GM12878 (cell line): ENCODE measurements around the gene CHAF1A. TPM values are rescaled to one million over a fixed set of nuclear protein-coding genes. Genes with fewer than 3 reads are reported as not detected.

Source experiments
- ATAC-seq: fragments of 200-7000 bp; cut with Tn5 transposase; 3 replicates; pipeline ENCODE4 v1.9.1; 2020; ENCODE audit warnings: mild to moderate bottlenecking, moderate library complexity
- BruUV-seq: library from RNA; stranded (reverse); fragments of 400-500 nt; replicated peaks from 2 replicates; lab custom pipeline; 2021; lab: Mats Ljungman, UMichigan
- CTCF ChIA-PET: fragments of 300-600 bp; sonication (Branson Sonifier 250); formaldehyde crosslinking; extraction: SDS; loops from one replicate; lab custom pipeline; 2021; ENCODE audit warnings: inconsistent platforms; lab: Yijun Ruan, JAX
- POLR2A ChIA-PET: fragments of 350-600 bp; formaldehyde crosslinking; extraction: SDS; loops from one replicate; lab custom pipeline; 2021; ENCODE audit warnings: inconsistent platforms; lab: Charles Lee
- RAD21 ChIA-PET: fragments of 300-600 bp; sonication (Branson Sonifier 250); formaldehyde crosslinking; loops from one replicate; lab custom pipeline; 2023; ENCODE audit warnings: antibody characterized with exemption; ENCODE audit not compliant: unreplicated experiment; lab: Charles Lee
- SMC1A ChIA-PET: fragments of 300-600 bp; sonication (Branson Sonifier 250); formaldehyde crosslinking; loops from one replicate; lab custom pipeline; 2023; ENCODE audit not compliant: unreplicated experiment, uncharacterized antibody; lab: Charles Lee
- DNase-seq: peaks from one replicate; pipeline ENCODE4 v3.0.0-alpha.2; 2011; ENCODE audit warnings: low read depth, low spot score
- FAIRE-seq: peaks from 3 replicates; lab custom pipeline; 2011; peaks lifted over from hg19 to GRCh38; lab: Jason Lieb, UNC
- H2AFZ ChIP-seq: 2 replicates; pipeline ENCODE4 v1.6.0; 2011; ENCODE audit warnings: low read depth, low read length, control low read depth; ENCODE audit not compliant: control insufficient read depth
- H3K27ac ChIP-seq: 2 replicates; pipeline ENCODE4 v1.5.1; 2011; ENCODE audit warnings: control low read depth; ENCODE audit not compliant: control insufficient read depth, insufficient read depth
- H3K27me3 ChIP-seq, 2 experiments: replicated peaks in 1 of 2; 2 replicates each; pipeline versions ENCODE4 v1.6.0 to v1.6.1; 2011; ENCODE audit warnings: low read length in 1 of 2; ENCODE audit not compliant: control insufficient read depth in 2 of 2, insufficient read depth in 2 of 2
- H3K36me3 ChIP-seq, 2 experiments: 2 replicates each; pipeline ENCODE4 v1.5.1; 2011; ENCODE audit warnings: low read length in 1 of 2; ENCODE audit not compliant: control insufficient read depth in 2 of 2, insufficient read depth in 2 of 2
- H3K4me1 ChIP-seq: 2 replicates; pipeline ENCODE4 v1.6.1; 2011; ENCODE audit warnings: mild to moderate bottlenecking, low read length, moderate library complexity, mixed read lengths; ENCODE audit not compliant: control insufficient read depth, insufficient read depth
- H3K4me2 ChIP-seq: 2 replicates; pipeline ENCODE4 v1.6.0; 2011; ENCODE audit warnings: control low read depth; ENCODE audit not compliant: control insufficient read depth, insufficient read depth
- H3K4me3 ChIP-seq: fragments of 200-600 bp; sonication (generic); 2 replicates; pipeline ENCODE4 v1.5.1; 2016
- H3K79me2 ChIP-seq: 2 replicates; pipeline ENCODE4 v1.6.0; 2011; ENCODE audit warnings: low read length; ENCODE audit not compliant: control insufficient read depth, insufficient read depth
- H3K9ac ChIP-seq: 2 replicates; pipeline ENCODE4 v1.8.0; 2011; ENCODE audit warnings: low read length, control low read depth, mixed read lengths; ENCODE audit not compliant: control insufficient read depth, insufficient read depth
- H3K9me3 ChIP-seq: replicated peaks from 3 replicates; pipeline ENCODE4 v1.5.1; 2011; ENCODE audit warnings: mild to moderate bottlenecking, low read length; ENCODE audit not compliant: control insufficient read depth, insufficient read depth
- H4K20me1 ChIP-seq: 2 replicates; pipeline ENCODE4 v1.6.0; 2011; ENCODE audit not compliant: control insufficient read depth, insufficient read depth
- EP300 ChIP-seq, 2 experiments: fragments of 150-350 bp in 1 of 2; IDR thresholded peaks; 2 replicates each; pipeline ENCODE4 v1.6.1; 2011 to 2012; ENCODE audit warnings: low read depth in 2 of 2, low read length in 2 of 2, borderline replicate concordance in 1 of 2, improper control_type of control experiment in 1 of 2, inconsistent platforms in 1 of 2; ENCODE audit not compliant: control insufficient read depth in 1 of 2
- FOS ChIP-seq: IDR thresholded peaks from 3 replicates; pipeline ENCODE4 v1.6.1; 2011; ENCODE audit warnings: borderline replicate concordance; ENCODE audit not compliant: insufficient read length; ENCODE audit errors: extremely low read depth
- HDGF ChIP-seq: fragments of 450-650 bp; IDR thresholded peaks from 2 replicates; pipeline ENCODE4 v1.6.1; 2016; ENCODE audit warnings: antibody characterized with exemption
- IKZF2 ChIP-seq, 2 experiments: fragments of 450-650 bp; IDR thresholded peaks; 2 replicates each; pipeline ENCODE4 v1.6.1; 2017; ENCODE audit warnings: mild to moderate bottlenecking in 2 of 2, moderate library complexity in 2 of 2
- NRF1 ChIP-seq: conservative IDR thresholded peaks from 2 replicates; pipeline ENCODE4 v1.6.1; 2011; ENCODE audit warnings: mild to moderate bottlenecking, low read depth, low read length, improper control_type of control experiment
- POLR2A ChIP-seq: IDR thresholded peaks from 2 replicates; pipeline ENCODE4 v1.6.1; 2011; ENCODE audit warnings: low read depth, mild to moderate bottlenecking, low read length
- RAD51 ChIP-seq: fragments of 450-650 bp; IDR thresholded peaks from 2 replicates; pipeline ENCODE4 v1.6.1; 2016; ENCODE audit warnings: moderate library complexity, mild to moderate bottlenecking, inconsistent platforms
- RFX5 ChIP-seq: IDR thresholded peaks from 2 replicates; pipeline ENCODE4 v1.6.1; 2011; ENCODE audit warnings: low read depth, low read length, improper control_type of control experiment
- STAT3 ChIP-seq: IDR thresholded peaks from 2 replicates; pipeline ENCODE4 v1.6.1; 2011; ENCODE audit warnings: low read depth, low read length, improper control_type of control experiment
- SUZ12 ChIP-seq: fragments of 200-600 bp; sonication (generic); IDR thresholded peaks from one replicate; pipeline ENCODE4 v1.6.1; 2018; ENCODE audit warnings: antibody characterized with exemption, mild to moderate bottlenecking; ENCODE audit not compliant: unreplicated experiment
- TCF7 ChIP-seq: IDR thresholded peaks from 2 replicates; pipeline ENCODE4 v1.6.1; 2014; ENCODE audit warnings: antibody characterized with exemption, borderline replicate concordance
- ZNF217 ChIP-seq: fragments of 450-650 bp; IDR thresholded peaks from 2 replicates; pipeline ENCODE4 v1.6.1; 2017; ENCODE audit warnings: antibody characterized with exemption, mild to moderate bottlenecking
- ZZZ3 ChIP-seq: IDR thresholded peaks from 2 replicates; pipeline ENCODE4 v1.6.1; 2011; ENCODE audit warnings: low read depth; ENCODE audit not compliant: control insufficient read depth, insufficient read length
- WGBS: methylation state at CpG from one replicate; pipeline ENCODE4 v1.1.6; 2016; ENCODE audit warnings: low lambda C conversion rate; ENCODE audit not compliant: insufficient replicate concordance, insufficient coverage; ENCODE audit errors: missing lambda C conversion rate; 5-methylcytosine and 5-hydroxymethylcytosine counted together
- in situ Hi-C: fragments of 300-500 bp; cut with MboI; formaldehyde crosslinking; loops from 9 replicates; pipeline ENCODE4 v1.14.3; 2018; ENCODE audit warnings: mixed read lengths
- intact Hi-C: fragments of 100-400 bp; cut with micrococcal nuclease; formaldehyde crosslinking; loops from one replicate; pipeline ENCODE4 v1.14.2; 2022; ENCODE audit not compliant: unreplicated experiment
- polyA plus RNA-seq, 11 experiments: library from polyadenylated mRNA; depleted of rRNA in 4 of 11; unstranded in 6 of 11; stranded (reverse) in 5 of 11; fragments of >200 nt; fragmentation: Nextera tagmentation in 4 of 11; fragmentation: Illumina TruSeq in 1 of 11; extraction: Ambion mirVana in 4 of 11; extraction: Trizol in 1 of 11; gene quantifications; 1 replicate in 1 of 11; 2 replicates in 10 of 11; pipeline versions ENCODE4 v1.2.1 to v1.2.3, GENCODE V29; 2011 to 2016; ENCODE audit warnings: inconsistent platforms in 2 of 11, missing spikeins in 2 of 11, low read depth in 1 of 11
- total RNA-seq, 4 experiments: library from RNA; depleted of rRNA in 3 of 4; stranded (reverse); fragments of >200 nt in 3 of 4; fragmentation: Illumina TruSeq in 1 of 4; extraction: Trizol in 1 of 4; gene quantifications; 2 replicates each; pipeline versions ENCODE4 v1.2.1 to v1.2.3, GENCODE V29; 2013 to 2021
- TF ChIP-seq, protein P1 (sequence below): fragments of 450-650 bp; formaldehyde crosslinking; IDR thresholded peaks from 2 replicates; pipeline ENCODE4 v1.5.0; 2022; ENCODE audit warnings: mild to moderate bottlenecking, missing genetic modification characterization

Gene CHAF1A
- total and polyA plus RNA-seq, 10 of the 15 experiments (the other 5 are each of a cell fraction or from before 2014, with no cell fraction given): 1.3 to 69.1 (median 34.2) TPM

- Histone ChIP-seq H3K9me3 (no peaks in the 10 kb centered on the region), H3K4me1 (no peaks in the 10 kb centered on the region), H3K4me2 (no peak overlapping the region), H3K36me3 (peaks cover 2 to 9% of the 10 kb centered on the region in 2 experiments; a peak in 3 of 4 replicates), H3K9ac (no peak overlapping the region), H2AFZ (no peak overlapping the region), H4K20me1 (no peaks in the 10 kb centered on the region), H3K4me3 (no peak overlapping the region), H3K79me2 (no peaks in the 10 kb centered on the region), H3K27me3 (no peaks in the 10 kb centered on the region), H3K27ac (no peak overlapping the region)
- DNase-seq (no peak), FAIRE-seq (no peak), ATAC-seq (no peak)
- ChIA-PET RAD21 (no interaction called here), SMC1A (no interaction called here), POLR2A (interaction anchor here (1.1 kb wide), 1 partner anchor 11 kb away, joined by 3 read pairs; no protein-coding TSS in a partner anchor), CTCF (interaction anchor here (1.1 to 3.8 kb wide), 4 partner anchors 11 to 87 kb away, joined by 3 to 78 read pairs (median 30); partner anchors contain the start of gene MPND)
- BruUV-seq: no TSS peak
- in situ Hi-C loops: loop anchor here (5.0 kb wide), 1 partner anchor 87 kb away; no protein-coding TSS in a partner anchor
- TF ChIP-seq ZZZ3 (no peak), POLR2A (0 out of 2 replicates have a peak, but pooled peaks have one; percentile 35)
- 95% methylated on average over 12 of the region's 12 CpGs for WGBS
- intact Hi-C loops: no loop called here
Observed at GRCh38 chr19:4354282-4354681, 48.2 kb upstream of the CHAF1A start.

GRCh38 chr19:4354897-4355296 lies 47.5 kb upstream of the CHAF1A start:
- peaks cover 6 to 13% of the 10 kb centered on the region in 2 experiments; a peak in 3 of 4 replicates for H3K36me3 ChIP-seq
- ChIA-PET SMC1A (no interaction called here), POLR2A (interaction anchor here (0.6 to 1.1 kb wide), 3 partner anchors 11 to 1151 kb away, joined by 3 read pairs; no protein-coding TSS in a partner anchor), RAD21 (no interaction called here), CTCF (interaction anchor here (1.1 to 3.8 kb wide), 3 partner anchors 12 to 87 kb away, joined by 3 to 78 read pairs (median 58); partner anchors contain the start of gene MPND)
- no peaks in the 10 kb centered on the region for H3K27me3 ChIP-seq
- DNase-seq (no peak), FAIRE-seq (no peak), ATAC-seq (no peak)
- 93% methylated on average over 11 of the region's 17 CpGs for WGBS
- H3K9me3 ChIP-seq: no peaks in the 10 kb centered on the region
- BruUV-seq: no TSS peak
- H3K27ac ChIP-seq: no peak overlapping the region
- H3K9ac ChIP-seq: no peak overlapping the region
- no peak overlapping the region for H2AFZ ChIP-seq
- no peak overlapping the region for H3K4me3 ChIP-seq
- no peaks in the 10 kb centered on the region for H4K20me1 ChIP-seq
- in situ Hi-C loops: loop anchor here (5.0 kb wide), 1 partner anchor 88 kb away; no protein-coding TSS in a partner anchor
- intact Hi-C loops: no loop called here
- no peaks in the 10 kb centered on the region for H3K79me2 ChIP-seq
- H3K4me1 ChIP-seq: no peaks in the 10 kb centered on the region
- no peak overlapping the region for H3K4me2 ChIP-seq
- no peak for TF ChIP-seq RAD51
- TF ChIP-seq IKZF2 (IDR thresholded peaks at IDR 0.05): no peak
- no peak for TF ChIP-seq FOS
- TF ChIP-seq, protein P1, sequence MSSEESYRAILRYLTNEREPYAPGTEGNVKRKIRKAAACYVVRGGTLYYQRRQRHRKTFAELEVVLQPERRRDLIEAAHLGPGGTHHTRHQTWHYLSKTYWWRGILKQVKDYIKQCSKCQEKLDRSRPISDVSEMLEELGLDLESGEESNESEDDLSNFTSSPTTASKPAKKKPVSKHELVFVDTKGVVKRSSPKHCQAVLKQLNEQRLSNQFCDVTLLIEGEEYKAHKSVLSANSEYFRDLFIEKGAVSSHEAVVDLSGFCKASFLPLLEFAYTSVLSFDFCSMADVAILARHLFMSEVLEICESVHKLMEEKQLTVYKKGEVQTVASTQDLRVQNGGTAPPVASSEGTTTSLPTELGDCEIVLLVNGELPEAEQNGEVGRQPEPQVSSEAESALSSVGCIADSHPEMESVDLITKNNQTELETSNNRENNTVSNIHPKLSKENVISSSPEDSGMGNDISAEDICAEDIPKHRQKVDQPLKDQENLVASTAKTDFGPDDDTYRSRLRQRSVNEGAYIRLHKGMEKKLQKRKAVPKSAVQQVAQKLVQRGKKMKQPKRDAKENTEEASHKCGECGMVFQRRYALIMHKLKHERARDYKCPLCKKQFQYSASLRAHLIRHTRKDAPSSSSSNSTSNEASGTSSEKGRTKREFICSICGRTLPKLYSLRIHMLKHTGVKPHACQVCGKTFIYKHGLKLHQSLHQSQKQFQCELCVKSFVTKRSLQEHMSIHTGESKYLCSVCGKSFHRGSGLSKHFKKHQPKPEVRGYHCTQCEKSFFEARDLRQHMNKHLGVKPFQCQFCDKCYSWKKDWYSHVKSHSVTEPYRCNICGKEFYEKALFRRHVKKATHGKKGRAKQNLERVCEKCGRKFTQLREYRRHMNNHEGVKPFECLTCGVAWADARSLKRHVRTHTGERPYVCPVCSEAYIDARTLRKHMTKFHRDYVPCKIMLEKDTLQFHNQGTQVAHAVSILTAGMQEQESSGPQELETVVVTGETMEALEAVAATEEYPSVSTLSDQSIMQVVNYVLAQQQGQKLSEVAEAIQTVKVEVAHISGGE (CRISPR knock-in tag): no peak
- TF ChIP-seq STAT3: no peak
- TF ChIP-seq RFX5: no peak
- no peak for TF ChIP-seq TCF7
- no peak for TF ChIP-seq HDGF
- TF ChIP-seq ZNF217: no peak
- no peak for TF ChIP-seq NRF1
- TF ChIP-seq SUZ12: no peak
- TF ChIP-seq EP300 (IDR thresholded peaks at IDR 0.05; ENCODE audit: borderline replicate concordance in 1 of 2, control insufficient read depth in 1 of 2, low read depth in 2 of 2, low read length in 2 of 2): no peak
